Activated gamma-delta T cell treated with Interleukin-2 at 50 U/mL for 16 hours (primary cell): Measurements from ENCODE around the gene HES2.
"Not testable (repeated sequence)": the region's sequence is repeated elsewhere in the genome, so short reads cannot be mapped to it uniquely, and the experiment has no call there.

Experiments
- DNase-seq: peaks from one replicate; pipeline ENCODE4 v3.0.0-alpha.2; 2020

The HES2 gene

DNA sequence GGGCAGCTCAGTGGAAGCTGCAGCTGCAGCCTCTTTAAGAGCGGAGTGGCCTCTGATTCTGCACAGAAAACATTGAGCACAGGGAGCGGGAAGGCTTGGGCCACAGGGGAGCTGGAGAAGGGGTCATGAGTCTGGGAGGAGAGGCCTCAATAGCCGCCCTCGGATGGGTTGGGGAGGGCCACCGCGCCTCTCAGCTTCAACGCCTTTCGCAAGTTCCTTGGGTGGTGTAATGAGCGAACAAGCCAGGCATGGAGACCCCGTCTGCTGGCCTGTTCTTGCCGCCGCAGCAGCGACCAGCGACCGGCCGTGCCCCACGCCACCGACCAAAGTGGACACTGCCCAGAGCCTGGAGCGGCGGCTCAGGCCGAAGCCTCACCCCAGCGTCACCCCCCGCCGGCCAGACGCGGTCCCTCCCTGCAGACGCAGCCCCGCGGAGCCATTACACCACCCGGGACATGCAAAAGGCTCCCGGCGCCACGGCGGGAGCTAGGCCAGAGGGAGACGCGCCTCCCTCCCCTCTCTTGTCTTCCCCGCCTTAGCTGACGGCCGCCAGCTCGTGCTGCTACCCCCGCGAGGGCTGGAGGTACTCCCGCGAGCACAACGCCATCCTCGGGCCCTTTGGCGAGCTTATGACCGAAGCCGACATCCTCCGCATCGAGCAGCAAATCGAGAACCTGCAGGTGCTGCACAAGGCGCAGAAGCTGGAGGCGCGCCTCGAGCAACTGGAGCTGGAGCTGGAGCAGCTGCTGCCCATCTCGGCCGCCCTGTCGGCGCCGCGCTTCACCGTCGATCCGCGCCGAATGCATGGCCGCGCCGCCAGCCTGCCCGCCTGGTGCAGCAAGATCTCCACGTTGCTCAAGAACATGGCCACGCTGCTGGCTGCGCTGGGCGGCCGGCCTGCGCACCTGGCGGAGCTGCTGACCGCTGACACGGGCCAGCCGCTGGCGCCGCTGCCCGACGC is 34.5 kb upstream of the HES2 start:
- DNase-seq: not testable (repeated sequence)

DNA sequence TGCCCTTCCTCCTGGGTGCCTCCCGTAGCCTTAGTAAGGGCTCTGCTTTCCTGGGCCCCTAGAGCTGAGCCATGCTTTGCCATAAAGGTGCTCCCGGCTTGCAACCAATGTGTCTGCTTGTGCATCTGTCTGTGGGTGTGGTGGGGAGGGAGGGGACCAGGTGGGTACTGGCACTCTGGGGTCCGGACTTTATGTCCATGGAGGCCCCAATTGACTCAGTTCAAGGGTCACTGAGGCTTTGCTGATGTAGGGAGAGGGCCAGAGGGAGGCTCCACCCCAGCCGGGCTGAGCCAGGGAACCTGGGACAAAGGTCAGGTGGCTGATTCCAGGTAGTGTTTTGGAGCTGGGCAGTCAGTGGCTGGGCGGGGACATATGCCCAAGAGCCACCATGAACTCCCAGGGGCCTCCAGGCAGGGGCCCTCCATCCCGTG is 31.2 kb upstream of the HES2 start:
- no peak for DNase-seq

DNA sequence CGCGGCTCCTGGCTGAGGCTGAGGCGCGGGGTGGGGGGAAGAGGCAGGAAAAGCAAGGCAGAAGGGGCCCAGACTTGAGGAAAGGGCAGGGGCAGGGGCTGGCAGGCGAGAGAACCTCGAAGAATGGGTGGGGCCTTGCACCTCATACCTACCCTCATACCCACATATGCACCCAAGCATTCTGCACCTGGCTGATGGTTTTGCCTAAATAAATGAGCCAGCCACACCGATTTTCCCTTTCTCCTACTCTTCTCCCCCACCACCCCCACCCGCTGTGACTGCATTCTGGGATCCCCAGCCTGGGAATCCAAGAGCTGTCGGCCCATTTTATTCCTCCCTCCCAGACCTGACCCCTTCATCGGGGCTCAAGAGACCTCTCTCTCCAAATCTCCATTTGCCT is 30.8 kb upstream of the HES2 start:
- not testable (repeated sequence) for DNase-seq

DNA sequence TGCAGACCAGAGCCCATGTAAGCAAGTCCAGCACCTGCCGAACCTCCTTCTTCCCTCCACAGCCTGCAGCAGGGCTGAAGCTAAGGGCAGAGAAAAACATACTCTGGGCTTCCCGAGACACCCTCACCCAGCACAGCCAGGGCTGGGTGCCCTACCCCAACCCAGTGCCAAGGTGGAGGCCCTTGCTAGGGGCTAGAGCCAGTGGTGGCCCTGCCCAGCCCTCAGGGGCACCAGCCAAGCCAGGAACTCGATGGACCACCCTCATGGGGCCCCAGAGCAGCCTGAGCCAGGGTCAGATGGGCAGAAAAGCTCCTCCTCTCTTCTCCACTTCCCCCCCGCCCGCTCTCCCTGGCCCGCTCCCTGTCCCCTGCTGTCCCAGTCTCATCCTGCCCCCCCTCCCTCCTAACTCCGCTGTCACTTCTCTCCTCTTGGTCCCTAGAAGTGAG is 30.3 kb upstream of the HES2 start:
- DNase-seq: no peak

DNA sequence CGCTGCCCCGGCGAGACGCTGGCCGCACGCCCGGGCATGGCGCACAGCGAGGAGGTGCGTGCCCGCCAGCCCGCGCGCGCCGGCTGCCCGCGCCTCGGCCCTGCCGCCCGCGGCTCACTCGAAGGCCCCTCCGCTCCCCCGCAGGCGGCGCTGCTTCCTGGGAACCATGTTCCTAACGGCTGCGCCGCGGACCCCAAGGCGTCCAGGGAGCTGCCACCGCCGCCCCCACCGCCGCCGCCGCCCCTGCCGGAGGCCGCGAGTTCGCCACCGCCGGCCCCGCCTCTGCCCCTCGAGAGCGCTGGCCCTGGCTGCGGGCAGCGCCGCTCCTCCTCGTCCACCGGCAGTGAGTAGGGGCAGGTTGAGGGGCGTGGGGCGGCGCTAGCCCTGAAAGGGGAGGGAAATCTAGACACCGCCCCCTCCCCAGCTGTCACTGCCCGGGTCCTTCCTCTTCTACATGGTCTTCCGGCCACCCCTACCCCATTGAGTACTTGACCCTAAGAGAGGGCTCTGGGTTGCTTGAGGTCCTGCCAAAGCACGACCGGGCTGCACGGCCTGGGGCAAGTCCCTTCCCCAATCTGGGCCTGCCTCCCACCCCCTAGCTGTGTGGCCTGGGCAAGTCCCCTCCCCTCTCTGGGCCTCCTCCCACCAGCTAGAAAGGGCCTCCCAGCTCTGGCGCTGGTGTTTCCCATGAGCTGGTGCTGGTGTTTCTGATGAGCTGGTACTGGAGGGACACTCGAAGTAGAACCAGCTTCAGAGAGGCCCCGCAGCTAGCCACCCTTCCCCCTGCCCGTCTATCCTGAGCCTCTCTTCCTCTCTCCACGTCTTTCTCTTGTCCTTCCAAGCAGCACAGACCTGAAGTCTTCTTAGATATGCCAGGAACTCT is 29.3 kb upstream of the HES2 start:
- DNase-seq: no peak

DNA sequence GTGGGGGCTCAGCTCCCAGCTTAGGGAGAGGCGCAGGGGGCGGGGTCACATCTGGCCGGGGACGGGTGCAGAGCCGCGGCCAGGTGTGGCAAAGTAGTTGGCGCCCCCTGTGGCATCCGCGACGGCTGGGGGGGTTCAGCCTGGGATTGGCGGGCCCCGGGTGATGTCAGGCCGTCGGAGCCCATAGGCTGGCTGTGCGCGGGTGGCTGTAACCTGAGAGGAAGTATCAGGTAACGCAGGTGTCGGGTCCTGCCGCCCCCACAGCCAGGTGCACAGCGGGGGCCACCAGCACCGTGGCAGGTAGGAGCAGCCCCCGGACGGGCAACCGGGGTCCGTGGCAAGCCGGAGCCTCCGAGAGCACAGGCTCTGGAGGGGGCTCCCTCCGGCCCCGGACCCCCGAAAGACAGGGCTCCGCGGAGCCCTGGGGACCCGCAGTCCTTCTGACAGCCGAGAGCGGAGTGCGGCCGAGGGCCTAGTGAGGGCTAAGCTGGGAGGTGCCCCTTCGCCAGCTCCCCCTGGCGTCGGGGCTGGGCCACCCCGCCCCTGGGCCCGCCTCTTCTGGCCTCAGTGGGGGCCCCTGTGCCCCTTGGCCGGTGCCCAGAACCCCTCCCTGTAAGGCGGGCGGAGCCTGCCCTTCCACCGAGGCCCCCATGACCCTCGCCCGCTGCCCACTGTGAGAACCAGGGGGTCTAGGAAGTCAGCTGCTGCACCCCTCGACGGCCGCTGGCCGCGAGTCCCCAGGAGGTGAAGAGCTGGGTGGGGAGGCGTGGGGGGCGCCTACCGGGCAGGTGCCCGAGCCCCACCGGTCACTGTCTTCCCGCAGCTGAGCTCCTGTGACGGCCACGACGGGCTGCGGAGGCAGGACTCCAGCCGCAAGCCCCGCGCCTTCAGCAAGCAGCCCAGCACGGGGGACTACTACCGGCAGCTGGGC is 28.4 kb upstream of the HES2 start:
- peak; percentile 46 for DNase-seq

DNA sequence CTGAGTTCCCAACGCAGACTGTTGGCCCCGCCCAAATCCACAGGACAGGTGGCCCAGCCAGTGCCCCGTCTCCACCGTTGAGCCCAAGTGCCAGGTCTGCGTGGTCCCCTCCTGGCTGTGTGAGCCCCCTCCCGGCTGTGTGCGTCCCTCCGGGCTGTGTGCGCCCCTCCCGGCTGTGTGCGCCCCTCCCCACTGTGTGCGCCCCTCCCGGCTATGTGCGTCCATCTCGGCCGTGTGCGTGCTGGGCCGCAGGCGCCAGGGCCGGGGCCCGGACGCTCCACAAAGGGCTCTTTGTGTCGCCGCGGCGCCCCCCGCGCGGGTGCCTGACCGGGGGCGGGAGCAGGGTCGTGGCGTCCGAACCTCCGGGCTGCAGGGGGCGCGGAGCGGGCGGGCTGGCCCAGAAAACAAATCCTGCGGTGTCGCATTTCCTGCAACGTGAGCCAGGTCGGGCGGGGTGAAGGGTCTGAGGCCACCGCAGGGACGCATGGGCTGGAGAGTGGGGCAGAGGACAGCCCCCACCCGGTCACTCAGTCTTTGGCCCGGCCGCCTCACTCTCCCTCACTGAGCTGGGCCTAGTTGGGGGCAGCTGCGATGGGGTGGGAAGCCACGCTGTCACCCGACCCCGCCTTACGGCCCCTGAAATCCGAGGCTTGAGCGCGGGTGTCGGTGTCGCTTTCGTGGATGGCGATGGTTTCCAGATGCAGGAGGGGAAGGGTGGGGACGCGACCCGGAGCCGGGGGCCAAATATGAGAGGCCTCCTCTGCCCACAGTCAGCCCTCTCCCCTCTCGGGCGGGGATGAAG is 27.5 kb upstream of the HES2 start:
- no peak for DNase-seq

DNA sequence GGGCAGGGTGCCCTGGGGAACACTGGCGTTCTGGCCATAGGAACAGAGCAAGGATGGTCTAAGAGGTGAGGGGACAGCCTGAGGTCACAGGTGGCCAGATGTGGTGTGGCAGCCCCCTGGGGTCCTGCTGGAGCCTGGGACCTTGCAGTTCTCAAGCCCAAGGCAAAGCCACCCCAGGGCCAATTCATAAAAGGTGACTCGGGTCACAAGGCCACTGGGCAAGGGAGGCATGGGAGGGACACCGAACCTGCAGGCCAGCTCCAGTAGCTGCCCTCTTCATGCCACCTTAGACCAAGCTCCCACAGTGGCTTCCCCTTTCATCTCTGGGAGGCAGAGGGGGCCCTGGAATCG is 26.9 kb upstream of the HES2 start:
- DNase-seq: no peak

DNA sequence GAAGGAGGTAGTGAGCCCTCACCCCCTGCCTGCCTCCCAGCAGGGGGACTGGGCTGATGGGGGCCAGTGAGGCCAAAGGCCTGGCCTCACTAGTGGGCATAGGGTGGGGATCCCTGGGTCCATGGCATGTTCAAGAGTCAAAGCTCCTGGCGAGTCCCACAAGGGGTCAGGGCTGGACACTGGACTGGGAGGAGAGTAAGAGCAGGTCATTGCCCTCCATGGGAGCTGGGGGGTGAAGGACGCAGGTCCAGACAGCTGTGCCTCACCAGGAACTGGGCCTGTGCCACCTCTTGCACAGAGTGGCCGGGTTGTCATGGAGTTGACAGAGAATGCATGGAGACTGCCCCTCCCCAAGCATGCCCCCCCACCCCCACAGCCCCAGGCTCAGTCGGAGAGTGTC is 26.2 kb upstream of the HES2 start:
- not testable (repeated sequence) for DNase-seq

DNA sequence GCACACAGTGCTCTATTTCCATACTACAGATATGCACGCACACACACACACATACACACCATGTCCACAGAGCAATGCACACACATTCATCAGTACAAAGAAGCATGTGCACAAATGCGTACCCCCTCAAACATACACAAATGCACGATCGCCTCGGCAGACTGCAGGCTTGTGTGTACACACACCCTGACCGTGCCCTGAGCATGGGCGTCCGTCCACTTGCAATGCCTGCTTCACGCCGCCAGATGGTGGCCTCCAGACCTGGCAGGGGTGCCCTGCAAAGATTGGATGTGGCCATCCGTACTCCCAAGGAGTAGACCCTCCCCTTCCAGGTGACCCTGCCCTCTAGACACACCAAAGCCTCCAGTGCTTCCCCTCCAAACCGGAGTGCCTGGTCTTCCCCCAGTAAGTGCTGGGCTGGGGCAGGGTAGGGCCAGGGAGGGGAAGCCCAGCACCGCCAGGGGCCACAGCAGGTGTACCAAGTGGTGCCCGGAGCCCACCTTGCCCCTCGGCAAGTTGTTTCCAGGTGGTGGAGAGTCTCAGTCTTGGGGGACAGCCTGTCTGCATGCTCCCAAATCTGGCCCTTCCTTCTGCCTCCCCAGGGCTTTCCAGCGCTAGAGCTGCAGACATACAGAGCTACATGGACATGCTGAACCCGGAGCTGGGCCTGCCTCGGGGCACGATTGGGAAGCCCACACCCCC is 25.5 kb upstream of the HES2 start:
- peak; percentile 33 for DNase-seq

DNA sequence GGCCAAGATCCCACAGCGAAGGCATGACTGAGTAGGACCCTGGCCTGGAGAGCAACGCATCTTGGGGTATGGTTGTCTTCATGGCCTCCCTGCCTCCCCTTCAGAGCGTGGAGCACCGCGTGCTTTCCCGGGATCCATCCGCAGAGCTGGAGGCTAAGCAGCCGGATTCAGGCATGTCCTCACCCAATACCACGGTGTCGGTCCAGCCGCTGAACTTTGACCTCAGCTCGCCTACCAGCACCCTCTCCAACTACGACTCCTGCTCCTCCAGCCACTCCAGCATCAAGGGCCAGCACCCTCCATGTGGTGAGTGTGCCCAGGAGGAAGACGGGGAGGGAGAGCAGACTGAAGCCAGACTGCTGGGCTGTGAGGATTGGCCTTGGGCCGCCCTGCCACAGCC is 24.7 kb upstream of the HES2 start:
- no peak for DNase-seq

DNA sequence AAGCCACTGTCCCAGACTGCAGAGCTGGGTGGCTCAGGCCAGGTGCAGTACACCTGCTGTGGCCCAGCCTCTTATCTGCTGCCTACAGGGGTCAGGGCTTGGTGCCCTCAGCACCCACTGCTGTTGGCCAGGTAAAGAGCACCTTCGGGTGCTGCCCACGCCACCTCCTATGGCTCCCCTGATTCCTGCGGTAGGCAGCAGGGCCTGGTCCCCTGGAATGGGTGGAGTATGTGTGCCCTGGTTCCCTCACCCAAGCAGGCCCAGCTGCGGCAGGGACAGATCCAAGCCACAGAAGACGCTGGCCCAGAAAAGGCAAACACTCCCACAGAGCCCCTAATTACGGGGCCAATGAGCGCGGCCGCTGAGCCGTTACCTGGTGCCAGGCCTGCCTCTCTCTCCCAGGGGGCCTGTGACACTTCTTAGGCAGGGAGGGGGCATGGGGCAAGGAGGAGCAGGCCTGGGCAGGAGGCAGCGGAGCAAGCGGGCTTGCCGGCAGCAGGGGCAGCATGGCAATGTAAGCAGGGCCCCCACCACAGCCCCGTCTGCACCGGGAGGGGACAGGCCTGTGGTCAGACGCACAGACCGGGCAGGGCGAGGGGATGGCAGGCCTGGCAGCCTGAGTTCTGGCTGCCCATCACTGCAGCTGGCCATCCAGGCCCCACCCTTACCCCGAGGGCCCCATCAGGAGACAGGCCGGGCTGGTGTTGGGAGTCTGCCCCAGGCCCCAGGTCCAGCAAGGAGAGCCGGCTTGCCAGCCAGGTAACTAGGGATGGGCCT is 23.8 kb upstream of the HES2 start:
- DNase-seq: no peak

DNA sequence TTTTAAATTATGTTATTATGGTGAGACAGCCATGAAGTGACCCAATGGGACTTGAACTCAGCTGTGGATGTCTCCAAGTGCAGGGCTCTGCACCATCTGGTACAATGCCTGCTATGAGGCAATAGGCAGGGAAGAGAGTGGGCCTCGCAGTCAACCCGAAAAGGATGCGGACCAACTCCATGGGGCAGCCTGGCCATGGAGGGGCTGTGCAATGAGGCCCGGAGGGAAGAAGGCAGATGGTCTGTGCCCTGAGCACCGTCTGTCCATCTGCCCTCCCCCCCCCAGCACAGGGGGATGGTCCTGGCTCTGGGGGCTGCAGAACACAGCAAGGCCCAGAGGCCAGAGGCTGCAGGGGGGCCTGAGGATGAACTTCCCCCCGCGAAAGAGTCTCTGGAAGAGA is 21.9 kb upstream of the HES2 start:
- no peak for DNase-seq

DNA sequence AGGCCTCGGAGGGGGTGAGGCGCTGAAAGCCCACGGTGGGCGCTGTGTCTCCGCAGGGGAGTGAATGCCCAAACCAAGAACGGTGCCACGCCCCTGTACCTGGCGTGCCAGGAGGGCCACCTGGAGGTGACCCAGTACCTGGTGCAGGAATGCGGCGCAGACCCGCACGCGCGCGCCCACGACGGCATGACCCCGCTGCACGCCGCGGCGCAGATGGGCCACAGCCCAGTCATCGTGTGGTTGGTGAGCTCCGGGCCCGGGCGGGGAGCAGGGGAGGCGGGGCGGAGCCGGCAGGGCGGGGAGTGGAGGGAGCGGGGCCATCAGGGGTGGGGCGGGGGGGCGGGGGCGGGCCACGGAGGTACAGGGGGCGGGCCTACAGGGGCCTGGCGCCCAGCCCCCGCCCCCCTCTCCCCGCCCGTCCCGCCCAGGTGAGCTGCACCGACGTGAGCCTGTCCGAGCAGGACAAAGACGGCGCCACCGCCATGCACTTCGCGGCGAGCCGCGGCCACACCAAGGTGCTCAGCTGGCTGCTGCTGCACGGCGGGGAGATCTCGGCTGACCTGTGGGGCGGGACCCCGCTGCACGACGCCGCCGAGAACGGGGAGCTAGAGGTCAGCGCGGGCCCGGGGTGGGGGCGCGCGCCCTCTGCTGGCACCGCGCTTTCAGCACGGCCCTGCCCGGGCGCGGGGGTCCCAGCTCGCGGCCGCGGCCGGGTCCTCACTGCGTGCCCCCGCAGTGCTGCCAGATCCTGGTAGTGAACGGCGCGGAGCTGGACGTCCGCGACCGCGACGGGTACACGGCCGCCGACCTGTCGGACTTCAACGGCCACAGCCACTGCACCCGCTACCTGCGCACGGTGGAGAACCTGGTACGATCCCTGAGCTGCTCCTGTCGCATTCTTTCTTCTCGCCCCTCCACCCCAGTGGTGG is 20.7 kb upstream of the HES2 start:
- DNase-seq: peak; percentile 71

DNA sequence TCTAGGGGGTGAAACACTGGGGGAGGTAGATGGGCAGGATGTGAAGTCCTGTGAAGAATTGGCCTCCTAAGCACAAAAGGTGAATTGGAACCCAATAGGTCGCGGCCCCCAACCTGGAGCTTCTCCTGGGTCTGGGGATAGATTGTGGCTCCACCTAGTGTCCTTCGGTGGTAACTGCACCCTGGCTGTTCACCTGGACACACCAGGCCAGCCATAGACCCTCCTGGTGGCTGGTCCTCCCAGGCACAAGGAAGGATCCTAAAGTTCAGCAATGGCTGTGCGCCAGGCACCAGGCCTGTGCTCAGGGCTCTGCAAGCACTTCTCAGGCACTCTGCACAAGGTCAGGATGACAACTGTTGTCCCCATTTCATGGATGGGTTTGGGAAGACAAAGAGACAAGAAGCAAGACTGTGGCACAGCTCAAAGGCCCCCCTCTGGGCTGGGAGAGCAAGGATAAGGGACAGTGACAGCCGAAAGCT is 18.4 kb upstream of the HES2 start:
- peak; percentile 71 for DNase-seq

DNA sequence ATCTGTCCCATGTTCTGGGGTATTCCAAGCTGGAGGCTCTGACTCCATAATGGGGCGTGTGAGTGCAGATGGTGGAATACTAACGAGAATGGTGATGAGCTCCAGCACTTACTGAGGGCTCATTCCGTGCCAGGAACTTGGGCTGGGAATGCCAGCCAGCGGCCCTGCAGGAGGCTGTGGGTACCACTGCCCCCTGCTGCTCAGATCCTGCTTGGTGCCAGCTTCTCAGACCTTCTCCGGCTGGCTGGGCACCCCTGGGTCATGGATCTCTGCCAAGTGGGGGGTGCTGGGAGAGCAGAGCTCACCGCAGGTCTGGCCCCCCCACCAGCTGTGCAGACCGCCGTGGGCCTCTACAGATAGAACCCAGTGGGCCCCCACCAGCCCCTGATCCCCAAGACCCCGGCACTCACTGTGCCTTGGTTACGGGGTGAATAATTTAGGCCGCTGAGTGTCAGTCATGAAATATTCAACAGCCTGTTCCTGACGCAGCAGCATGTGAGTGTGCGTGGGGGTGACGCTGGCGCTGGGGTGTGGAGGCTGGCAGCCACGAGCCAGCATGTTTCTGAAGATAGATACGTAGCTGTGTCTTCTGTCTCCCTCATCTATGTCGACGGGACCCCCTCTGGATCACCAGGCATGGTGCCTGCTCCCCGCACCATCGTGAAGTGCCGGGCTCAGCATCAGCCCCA is 17.4 kb upstream of the HES2 start:
- not testable (repeated sequence) for DNase-seq

DNA sequence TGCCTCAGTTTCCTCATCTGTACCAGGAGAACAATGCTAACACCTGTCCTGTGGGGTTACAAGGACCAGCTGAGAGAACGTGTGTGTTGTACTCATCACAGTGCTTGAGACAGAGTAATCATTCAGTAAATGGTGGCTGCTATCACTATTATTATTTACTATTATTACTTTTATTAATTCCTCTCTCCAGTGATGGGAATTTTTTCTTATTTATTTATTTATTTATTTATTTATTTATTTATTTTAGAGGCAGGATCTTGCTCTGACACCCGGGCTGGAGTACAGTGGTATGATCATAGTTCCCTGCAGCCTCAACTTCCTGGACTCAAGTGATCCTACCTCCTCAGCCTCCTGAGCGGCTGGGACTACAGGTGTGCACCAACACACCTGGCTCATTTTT is 16.6 kb upstream of the HES2 start:
- DNase-seq: not testable (repeated sequence)

DNA sequence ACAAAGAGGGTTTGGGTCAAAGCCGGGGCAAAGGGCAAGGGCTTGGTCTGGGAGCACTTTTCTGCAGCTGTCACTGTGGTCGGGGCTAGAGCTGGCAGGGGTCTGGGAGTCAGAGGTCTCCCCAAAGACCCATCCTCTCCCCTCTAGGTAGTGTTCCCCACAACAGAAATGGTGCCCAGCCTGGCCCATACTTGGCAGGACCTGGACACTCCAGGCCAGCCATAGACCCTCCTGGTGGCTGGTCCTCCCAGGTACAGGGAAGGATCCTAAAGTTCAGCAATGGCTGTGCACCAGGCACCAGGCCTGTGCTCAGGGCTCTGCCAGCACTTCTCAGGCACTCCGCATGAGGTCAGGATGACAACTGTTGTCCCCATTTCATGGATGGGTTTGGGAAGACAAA is 15.8 kb upstream of the HES2 start:
- no peak for DNase-seq
